ENCODE data around the gene SMOC1.

The SMOC1 gene

DNA sequence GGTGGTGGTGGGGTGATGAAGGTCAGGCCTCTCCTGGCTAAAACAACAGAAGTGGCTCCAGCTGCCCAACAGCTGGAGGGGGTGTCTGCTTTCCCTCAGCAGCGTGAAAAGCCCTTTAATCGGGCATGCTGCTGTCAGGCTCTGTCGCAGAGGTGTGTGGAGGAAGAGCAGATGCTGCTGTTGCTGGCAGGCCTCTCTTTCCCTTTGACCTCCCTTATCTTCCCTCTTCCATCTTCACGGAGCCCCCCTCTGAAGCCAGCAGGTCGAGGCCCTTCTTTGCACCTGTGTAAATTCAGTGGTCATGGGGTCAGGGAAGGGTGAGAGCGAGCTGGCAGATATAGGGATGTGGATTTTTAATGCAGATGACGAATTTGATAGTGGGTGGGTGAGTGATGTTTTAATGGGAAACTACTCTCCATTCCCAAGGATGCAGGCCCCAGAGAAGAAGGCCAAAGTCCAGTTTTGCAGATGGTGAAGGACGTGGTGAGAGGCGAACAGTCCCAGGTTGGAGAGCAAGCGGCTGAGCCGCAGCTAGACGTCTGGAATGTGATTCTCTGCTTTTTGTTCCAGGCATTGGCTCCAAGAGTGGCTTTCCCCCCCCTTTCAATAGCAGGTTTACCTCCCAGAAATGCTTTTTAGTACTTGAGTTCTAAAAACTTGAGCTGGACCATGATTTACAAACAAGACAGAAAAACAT, 64.0 kb downstream of the SMOC1 start:
- no peak for DNase-seq

DNA sequence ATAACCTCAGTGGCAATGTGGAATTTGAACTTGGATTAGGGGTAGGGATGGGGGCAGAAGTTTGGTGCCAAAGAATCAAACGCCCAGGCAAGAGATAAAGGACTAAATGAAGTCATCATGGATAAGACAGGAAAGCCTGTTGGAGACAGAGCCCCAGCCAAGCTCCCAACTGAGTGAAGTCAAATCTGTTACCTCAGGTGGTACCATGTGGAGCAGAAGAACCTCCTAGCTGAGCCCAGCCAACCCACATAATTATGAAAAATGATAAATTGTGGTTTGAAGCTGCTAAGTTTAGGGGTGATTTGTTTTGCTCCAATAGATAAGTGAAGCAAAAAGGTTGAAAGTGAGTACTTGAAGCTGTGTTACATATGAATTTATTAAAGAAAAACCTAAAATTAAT, 66.1 kb downstream of the SMOC1 start:
- no peak for DNase-seq

DNA sequence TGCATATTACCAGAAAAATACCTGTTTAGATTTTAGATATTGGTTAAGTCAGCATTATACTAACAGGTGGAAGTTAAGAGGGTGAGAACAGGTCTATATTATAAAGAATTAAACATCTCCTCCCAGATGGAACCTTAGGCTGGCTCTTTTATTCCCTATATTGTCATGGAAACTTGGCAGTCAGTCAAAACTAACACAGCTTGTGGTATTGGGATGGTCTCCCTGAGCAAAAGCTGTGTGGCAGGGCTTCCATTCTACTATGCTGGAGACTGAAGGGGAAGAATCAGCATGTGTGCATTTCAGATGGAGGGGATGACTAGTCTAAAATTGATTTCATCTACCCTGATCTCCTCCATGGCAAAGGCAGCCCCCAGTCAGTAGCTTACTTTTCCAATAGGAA, 66.7 kb downstream of the SMOC1 start:
- DNase-seq = no peak

DNA sequence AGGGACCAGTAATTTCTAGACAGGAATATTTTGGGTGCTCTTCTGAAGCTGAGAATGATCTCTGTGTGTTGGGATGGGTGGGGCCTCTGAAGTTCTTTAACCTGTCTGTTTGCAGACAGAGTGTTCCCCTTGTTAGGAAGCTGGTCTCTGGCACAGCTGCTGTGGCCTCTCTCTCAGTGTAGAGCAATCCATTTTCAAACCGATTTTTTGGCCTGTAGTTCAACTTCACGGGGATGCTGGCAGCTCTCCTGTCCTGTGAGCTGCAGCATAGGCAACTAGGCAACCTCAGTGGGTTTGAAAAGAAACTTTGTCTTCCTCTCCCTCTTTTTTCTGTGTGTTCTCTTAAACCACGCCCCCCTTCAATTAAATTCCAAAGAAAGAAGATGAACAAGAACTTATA, 69.1 kb downstream of the SMOC1 start:
- DNase-seq = no peak

DNA sequence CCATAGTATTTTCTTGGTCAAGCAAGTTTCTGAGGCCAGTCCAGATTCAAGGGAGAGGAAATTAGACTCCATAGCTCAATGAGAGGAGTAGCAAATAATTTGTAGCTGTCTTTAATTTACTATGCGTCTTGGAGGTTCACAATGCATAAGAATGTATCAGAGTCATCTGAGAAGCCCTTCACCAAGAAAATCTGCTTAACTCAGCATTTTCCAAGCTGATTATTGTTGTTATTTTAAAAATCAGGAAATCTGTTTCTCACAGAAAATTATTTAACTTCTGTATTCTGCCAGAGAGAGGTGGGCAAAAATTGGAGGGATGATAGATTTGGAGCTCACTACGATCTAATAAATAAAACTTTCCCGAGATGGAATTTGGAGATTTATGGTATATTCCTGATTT, 72.0 kb downstream of the SMOC1 start:
- DNase-seq = no peak

DNA sequence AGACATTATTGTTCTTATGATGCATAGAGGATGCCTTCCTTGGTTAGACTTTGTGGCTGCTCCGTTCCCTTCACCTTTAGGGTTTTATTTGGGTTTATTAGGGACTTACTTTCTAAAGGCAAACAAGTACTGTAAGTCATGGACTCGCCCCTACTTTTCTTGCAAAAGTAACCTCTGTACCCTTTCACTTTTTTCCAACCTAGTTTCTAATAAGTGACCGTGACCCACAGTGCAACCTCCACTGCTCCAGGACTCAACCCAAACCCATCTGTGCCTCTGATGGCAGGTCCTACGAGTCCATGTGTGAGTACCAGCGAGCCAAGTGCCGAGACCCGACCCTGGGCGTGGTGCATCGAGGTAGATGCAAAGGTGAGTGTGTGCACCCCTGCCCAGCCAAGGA, 72.7 kb downstream of the SMOC1 start:
- DNase-seq = no peak

DNA sequence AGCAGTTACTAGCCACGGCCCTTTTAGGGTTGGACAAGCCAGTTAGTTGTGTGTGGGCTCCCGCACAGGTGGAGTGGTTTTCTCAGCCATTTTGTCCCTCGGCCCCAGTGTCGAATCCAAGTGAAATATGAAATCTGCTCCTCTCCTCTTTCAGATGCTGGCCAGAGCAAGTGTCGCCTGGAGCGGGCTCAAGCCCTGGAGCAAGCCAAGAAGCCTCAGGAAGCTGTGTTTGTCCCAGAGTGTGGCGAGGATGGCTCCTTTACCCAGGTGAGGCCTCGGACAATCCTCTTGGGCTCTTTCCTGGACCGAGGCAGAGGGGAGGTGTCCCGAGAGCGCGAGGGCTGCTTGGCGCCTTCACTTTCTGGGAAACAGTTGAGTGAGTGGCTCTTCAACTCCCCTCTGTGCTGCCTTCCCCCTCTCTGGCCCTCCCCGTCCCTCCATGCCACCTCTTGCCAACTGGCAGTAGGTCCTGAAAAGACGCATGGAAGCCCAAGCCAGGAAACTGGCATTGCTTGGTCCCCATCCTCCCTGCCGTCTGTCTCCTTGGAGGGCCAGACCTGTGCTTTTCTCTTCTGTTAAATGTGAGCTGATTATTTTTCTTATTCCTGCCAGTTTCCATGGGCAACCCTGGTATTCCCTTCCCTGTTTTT, 74.2 kb downstream of the SMOC1 start:
- DNase-seq = no peak

DNA sequence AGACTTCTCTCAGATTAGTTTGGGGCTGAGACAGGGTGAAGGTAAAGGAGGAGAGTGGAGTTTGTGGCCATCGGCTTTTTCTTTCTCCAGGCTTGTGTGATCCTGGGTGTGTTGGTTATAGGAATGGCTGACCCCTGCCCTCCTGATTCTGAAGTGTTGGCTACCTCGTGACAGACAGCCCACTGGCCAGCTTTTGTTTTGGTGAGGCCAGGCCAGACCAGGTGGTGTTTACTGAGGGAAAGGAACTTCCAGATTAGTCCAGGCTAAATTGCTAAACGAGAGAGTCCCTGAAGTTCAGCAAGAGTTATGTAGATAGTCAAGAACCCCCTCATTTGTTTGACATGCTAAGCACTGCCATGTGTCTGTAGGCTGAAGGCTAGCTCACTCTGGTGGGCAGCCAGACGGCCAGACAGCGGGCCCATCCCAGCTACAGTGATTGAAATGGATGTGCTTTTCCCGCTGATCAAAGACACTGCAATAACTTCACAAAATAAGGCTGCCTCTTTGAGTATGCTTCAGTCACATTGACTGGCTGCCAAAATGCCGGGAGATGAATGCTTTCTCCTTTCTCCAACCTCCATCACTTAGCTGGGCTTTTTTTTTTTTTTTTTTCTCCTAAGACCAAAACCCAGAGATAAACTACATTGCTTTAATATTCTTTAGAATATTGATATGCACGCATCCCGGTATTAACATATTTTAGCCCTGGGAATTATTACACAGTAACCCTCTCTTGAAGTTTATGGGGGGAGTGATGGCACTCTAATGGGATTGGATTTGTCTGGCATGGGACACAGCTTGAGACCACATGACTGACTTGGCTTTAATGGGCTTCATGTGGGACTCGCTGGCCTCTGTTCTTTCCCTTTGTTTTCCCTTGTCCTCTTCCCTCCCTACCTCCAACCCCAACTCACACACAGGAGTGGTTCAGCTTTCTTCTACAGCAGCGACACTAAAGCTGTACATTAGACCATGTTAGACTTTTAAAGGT, 76.9 kb downstream of the SMOC1 start:
- no peak for DNase-seq

DNA sequence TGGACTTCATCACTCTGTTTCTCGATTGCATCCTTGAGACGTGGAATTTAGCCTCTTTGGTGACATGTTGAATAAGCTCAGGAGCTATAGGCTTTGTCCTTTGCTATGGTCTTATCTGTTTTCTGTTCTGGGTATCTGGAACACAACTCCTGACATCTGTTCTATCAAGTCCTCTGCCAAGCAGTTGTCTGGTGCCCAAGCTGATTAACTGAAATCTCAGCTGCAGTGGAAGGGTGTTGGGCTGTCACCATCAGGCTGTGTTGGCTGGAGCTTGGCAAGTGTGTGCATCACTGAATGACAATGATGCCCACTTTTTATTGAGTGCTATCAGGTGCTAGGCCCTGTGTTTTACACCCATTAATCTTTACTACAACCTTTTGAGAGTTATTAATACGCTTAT, 77.8 kb downstream of the SMOC1 start:
- no peak for DNase-seq

DNA sequence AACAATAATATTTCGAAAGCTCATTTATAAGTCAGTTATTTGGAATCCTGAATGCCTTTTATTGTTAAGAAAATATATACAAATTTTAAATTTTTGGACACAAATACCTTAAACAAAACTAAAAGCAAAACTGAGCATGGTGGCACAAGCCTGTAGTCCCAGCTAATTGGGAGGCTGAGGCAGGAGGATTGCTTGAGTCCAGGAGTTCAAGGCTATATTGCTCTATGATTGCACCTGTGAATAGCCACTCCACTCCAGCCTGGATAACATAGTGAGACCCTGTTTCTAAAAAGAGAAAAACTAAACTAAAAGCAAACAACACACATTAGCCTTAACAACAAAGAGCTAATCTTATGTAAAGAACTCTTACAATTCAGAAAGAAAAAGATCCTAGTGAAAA, 78.8 kb downstream of the SMOC1 start:
- DNase-seq = no peak

DNA sequence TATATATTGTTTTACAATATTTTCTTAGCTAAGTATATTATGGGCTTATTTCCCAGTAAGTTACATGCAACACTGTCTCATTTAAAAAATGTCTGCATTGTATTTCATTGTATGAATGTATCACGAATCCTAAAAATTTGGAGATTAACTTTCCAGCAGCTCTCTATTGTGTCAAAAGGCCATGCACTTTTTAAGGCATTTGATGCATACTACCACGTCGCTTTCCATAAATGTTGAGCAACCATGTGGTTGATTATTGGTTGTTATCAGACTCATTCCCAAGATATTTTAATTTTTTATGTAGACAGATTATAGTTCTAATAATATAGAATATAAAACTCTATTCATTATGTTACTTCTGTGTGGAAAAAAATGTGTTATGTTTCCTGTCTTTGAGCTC, 79.9 kb downstream of the SMOC1 start:
- DNase-seq = no peak

DNA sequence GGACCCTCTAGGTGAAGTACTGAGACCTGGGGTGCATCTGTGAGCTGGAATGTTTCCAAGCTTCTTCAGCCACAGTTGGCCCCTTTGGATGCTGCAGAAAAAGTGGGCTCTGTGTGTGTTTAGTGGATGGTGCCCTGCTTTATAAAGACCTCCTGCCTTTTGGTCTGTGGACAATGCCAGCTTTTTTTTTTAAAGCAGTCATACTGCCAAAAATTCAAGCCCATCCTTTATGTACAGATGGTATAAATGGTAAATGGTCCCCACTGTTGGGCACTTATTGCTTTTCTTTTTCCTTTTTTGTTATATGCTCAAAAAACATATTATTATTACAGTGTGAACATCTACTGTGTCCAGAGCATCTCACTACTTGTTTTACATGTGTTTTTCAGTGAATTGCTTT, 81.1 kb downstream of the SMOC1 start:
- no peak for DNase-seq

DNA sequence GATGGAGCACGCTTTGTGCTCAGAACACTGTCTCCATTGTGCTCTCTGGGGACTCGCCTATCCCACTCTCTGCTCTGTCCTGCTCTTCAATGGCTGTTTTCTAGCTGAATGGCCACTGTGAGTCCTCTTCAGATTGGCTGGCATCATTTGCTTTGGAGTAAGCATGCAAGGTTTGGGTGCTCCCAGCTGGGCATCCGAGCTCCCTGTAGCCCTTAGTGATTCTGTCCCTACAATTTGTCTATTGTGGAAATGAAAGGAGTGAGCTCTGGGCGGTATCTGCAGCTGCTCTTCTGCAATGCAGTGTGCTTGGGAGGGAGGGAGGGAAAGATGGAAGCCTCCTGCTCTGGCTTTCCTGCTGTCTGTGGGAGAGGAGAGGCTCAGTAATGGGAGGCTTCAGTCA, 84.8 kb downstream of the SMOC1 start:
- no peak for DNase-seq

DNA sequence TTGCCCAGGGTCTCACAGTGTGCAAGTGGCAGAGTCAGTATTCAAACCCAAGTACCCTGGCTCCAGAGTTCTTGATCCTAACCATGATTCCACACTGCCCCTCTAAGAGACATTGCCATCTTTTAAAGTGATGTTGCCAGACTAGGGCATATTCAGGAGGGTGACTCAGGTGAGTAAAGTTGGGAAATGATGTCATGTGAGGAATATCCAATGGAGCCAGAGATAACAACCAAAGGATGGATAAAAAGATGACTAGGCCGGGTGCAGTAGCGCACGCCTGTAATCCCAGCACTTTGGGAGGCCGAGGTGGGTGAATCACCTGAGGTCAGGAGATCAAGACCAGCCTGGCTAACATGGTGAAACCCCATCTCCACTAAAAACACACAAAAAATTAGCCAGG, 85.6 kb downstream of the SMOC1 start:
- DNase-seq = no peak

DNA sequence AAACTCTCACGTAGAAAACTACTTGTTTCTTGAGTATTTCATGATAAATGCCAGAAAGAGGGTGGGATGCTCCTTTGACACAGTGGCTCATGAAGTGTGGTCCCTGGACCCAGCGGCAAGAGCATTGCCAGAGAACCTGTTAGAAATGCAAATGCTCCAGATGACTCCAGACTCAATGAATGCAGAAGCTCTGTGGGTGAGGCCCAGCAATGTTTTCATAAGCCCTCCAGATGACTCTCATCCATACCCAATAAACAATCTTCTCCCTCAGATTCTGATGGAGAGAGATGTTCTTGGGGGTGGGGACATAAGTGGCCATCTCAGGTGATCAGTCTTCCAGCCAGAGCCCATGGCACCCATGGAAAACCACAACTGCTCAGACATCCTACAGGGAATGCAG, 88.9 kb downstream of the SMOC1 start:
- no peak for DNase-seq

DNA sequence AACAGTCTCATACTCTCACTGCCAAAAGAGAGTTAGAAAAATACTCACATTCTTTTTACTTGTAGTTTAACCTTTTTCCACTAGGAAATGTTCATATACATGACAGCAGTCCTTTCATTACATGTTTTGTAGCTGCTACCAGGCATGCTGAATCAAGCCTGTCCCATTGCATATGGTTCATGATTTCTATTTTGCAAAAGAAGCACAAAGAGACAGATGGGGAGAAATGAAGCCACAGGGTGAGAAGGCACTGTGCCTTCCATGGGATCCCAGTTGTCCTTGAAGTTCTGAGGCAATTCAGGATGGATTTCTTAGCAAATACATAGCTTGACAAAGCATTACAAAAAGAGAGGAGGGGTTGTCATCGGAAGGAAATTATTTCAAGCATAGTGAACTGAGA, 89.5 kb downstream of the SMOC1 start:
- no peak for DNase-seq

DNA sequence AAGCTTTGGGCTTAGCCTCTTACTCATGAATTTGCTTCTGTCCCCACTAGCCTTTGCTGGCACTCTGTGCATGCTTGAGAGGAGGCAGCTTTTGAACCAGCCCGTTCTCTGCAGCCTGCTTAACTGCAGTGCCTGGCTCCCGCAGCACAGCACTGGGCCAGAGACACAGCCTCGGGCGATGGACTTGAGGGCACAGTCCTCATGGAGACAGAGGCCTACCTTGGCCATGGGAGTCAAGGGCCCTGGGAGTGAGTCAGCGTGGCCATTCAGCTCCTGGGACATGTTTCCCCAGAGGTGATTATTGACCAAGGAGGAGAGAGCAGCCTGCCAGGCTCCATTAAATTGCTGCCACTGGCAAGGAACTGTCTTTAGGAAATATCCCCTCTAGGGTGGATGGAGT, 93.5 kb downstream of the SMOC1 start:
- DNase-seq = no peak

DNA sequence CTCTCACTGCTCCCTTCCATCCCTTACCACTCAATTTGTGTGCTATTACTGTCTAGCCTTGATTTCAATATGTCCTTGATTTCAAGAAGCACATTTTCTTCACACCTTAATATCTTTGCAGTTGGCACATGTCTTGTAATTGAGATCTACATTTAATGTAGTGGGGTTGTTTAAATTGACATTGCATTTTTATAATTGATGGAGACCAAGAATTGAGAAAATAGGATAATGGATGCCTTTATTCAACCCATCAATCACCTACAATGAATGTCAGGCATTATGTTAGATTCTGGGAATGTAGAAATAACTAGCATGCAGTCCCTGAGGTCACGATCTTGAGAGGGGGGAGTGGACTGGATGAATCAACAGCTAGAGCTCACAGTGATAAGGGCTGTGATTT, 94.6 kb downstream of the SMOC1 start:
- no peak for DNase-seq

DNA sequence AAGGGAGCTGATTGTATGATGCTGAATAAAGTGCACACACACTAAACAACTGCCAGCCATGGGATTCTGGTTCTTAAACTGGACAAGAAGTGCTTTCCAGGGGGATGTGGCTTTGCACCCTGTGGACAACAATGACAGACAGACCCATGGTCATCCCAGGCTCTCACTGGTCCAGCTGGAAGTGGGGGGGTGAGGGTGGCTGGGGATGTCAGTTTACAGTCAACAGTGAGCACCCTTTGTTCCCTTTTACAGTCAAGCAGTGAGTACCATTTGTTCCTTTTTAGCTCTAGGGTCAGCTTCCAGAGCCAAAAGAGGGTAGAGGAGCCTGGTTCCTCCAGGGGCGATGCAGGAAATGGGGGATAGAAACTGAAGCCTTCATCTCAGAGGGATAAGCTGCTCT, 100.7 kb downstream of the SMOC1 start:
- DNase-seq = no peak

DNA sequence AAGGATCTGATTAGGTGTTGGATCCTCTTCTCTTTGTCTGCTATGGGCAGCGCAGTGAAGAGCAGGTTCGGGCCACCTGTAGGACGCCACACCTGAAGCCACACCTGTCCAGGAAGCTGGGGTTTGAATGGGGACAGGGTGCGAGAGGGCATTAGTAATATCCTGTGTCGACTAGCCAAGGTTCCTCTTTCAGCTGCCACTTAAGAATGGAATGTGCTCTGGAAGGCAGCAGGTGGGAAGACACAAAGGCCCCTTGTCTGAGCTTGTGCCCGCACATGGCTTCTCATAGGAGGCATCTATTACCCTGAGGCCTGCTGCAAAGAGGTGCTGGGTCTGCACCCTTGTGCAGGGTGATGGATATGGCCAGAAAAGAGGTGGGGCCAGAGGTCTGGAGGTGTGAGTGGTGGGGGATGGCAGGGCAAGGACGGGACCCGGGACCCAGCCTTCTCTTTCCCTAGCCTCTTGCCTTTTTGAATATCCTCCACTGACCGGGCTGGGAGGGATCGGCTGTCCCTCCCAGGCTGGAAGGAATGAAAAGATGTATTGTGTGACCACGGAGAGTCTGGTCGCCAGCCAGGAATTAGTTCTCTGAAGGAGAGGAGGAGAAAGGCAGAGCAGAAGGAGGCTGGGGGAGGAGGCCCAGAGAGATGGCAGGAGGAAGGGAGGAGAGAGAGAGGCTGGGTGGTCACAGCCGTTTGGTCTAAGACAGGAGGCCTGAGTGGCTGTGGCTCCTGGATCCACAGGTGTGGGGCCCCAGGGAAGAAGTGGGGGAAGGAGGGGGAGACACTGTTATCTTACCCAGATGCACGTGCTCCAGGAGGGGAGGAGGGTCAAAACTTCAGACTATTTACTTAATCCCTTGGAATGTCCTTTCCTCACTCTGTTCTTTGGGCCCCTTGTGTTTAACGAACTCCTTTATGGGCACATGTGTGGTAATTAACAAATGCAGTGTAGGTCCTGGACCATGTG, 101.5 kb downstream of the SMOC1 start:
- DNase-seq = no peak

DNA sequence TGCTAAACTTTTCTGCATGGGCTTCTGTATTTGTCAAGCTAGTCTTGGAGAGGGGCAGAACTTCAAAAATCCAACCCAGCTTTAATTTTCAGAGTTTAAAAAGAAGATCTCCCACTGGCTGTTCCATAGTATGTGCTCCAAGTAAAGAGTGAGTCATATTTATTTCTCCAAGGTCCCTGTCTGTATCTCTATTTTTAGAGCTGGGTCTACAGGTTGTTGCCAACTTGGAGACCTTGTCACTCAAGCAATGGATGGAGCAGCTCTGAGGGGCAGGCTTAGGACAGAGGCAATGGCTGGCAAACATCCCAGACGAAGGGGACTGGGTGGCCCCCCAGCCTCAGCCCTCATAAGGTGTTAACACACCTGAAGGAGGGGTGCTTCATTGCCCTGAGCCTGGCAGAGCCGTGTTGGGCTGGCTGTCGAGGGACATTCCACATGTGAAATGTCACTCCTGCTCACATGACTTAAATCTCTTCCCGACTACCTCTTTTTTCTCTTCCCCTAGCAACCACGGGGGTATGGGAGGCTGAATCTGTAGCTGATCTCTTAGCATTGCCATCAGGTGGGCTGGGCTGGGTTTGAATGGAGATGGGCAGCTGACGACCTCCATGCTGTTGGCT, 103.1 kb downstream of the SMOC1 start:
- DNase-seq = no peak

DNA sequence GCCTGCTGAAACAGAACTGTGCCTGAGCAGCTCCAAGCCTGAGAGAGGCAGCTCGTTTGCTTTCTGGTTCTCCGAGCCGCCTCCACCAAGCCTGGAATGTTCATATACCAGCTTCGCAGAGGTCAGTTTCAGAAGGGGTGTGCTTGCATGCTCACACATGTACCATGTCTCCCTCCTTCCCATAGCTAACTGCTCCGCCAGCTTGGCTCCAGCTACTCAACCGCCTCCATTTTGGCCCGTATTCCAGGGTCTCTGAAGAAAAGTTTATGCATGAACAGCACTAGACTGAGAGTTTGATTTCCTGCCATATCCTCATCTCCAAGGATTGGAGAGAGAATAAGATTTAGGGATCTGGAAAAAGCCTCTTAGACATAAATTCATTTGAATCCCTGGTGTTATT, 103.7 kb downstream of the SMOC1 start:
- no peak for DNase-seq

Data from stimulated activated CD4-positive, alpha-beta T cell treated with anti-CD3 and anti-CD28 coated beads, Interleukin-1b, Interleukin-23, amount 100 ng/mL, for 48 hours (primary cell).